ENCODE data around the gene OGA. TPM values are rescaled to one million over a fixed set of nuclear protein-coding genes. Genes with fewer than 3 reads are reported as not detected.

The OGA gene
- total and polyA plus RNA-seq, 9 of the 15 experiments (the other 6 are each of a cell fraction or from before 2014, with no cell fraction given), result 13.5 to 73.5 (median 59.5) TPM

DNA sequence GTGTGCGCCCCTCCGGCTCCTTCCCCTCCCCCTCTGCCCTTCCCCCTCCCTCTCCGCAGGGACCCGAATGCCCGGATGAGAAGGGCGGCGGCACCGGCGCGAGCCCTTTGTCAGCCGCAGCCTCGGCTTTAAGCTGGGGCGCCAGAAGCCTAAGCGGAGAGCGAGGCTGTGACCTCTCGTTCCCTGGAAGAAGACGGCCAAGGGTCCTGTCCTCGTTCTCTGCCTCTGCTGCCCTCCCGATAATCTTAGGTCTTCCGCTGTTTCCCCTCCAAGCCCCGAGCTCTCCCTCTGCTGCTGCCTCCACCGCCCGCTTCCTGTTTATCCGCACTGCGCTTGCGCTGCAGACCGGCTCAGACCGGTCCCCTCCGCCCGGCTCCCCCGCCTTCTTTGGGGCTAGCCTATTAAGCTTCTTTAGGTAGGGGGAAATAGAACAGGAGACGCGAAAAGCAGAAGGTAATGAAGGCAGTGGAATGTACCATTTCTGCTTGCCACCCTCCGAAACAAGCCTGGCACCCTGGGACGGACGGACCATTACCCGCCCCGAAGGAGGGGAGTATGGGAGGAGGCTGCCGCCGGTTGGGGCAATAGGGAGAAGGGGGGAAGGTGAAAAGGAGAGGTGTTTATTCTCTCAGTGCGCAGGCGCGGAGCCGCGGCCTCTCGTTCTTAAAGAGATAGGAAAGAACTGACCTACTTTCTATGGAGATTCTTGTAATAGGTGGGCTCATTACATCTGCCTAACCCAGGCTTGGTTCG is at the start of gene OGA (continued):
- no peak for TF ChIP-seq ZNF398 (CRISPR knock-in tag; IDR thresholded peaks at IDR 0.05)
- TF ChIP-seq RHOXF2B (CRISPR knock-in tag; conservative IDR thresholded peaks at IDR 0.05), result no peak
- TF ChIP-seq TGIF2 (CRISPR knock-in tag; IDR thresholded peaks at IDR 0.05), result no peak
- TF ChIP-seq ARHGAP35 (IDR thresholded peaks at IDR 0.05; ENCODE audit: partially characterized antibody), result no peak
- TF ChIP-seq, protein P1, sequence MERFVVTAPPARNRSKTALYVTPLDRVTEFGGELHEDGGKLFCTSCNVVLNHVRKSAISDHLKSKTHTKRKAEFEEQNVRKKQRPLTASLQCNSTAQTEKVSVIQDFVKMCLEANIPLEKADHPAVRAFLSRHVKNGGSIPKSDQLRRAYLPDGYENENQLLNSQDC (CRISPR knock-in tag; IDR thresholded peaks at IDR 0.05), result no peak
- no peak for TF ChIP-seq ZNF263 (CRISPR knock-in tag; IDR thresholded peaks at IDR 0.05; ENCODE audit: borderline replicate concordance)
- TF ChIP-seq NR2C1 (IDR thresholded peaks at IDR 0.05), result no peak
- TF ChIP-seq NR2C1 (tag; IDR thresholded peaks at IDR 0.05), result no peak
- TF ChIP-seq NFE2L1 (tag; IDR thresholded peaks at IDR 0.05; ENCODE audit: borderline replicate concordance, low read depth), result no peak
- TF ChIP-seq MEF2D (tag; conservative IDR thresholded peaks at IDR 0.05; ENCODE audit: low read depth), result no peak
- TF ChIP-seq, protein P2, sequence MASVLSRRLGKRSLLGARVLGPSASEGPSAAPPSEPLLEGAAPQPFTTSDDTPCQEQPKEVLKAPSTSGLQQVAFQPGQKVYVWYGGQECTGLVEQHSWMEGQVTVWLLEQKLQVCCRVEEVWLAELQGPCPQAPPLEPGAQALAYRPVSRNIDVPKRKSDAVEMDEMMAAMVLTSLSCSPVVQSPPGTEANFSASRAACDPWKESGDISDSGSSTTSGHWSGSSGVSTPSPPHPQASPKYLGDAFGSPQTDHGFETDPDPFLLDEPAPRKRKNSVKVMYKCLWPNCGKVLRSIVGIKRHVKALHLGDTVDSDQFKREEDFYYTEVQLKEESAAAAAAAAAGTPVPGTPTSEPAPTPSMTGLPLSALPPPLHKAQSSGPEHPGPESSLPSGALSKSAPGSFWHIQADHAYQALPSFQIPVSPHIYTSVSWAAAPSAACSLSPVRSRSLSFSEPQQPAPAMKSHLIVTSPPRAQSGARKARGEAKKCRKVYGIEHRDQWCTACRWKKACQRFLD (CRISPR knock-in tag; IDR thresholded peaks at IDR 0.05), result peak; percentile 67; the same call in 1 of the 2 replicates
- TF ChIP-seq MTF1 (CRISPR knock-in tag; IDR thresholded peaks at IDR 0.05; ENCODE audit: borderline replicate concordance), result no peak
- TF ChIP-seq GTF2F1 (IDR thresholded peaks at IDR 0.05; ENCODE audit: low read depth, low read length), result no peak
- no peak for TF ChIP-seq HCFC1 (IDR thresholded peaks at IDR 0.05; ENCODE audit: low read depth, low read length)
- TF ChIP-seq USF2 (CRISPR knock-in tag; IDR thresholded peaks at IDR 0.05), result no peak
- TF ChIP-seq SMAD2 (IDR thresholded peaks at IDR 0.05; ENCODE audit: low read depth, low read length), result no peak
- no peak for TF ChIP-seq ZNF696 (CRISPR knock-in tag; conservative IDR thresholded peaks at IDR 0.05)
- TF ChIP-seq EGR1 (conservative IDR thresholded peaks at IDR 0.05), result peak; percentile 66
- TF ChIP-seq CHD1 (IDR thresholded peaks at IDR 0.05; ENCODE audit: low read length), result no peak
- TF ChIP-seq ZNF347 (CRISPR knock-in tag; IDR thresholded peaks at IDR 0.05; ENCODE audit: low read depth), result no peak
- no peak for TF ChIP-seq POLR3A (IDR thresholded peaks at IDR 0.05; ENCODE audit: borderline replicate concordance, extremely low read depth, insufficient read depth, insufficient read length)
- TF ChIP-seq, protein P3, sequence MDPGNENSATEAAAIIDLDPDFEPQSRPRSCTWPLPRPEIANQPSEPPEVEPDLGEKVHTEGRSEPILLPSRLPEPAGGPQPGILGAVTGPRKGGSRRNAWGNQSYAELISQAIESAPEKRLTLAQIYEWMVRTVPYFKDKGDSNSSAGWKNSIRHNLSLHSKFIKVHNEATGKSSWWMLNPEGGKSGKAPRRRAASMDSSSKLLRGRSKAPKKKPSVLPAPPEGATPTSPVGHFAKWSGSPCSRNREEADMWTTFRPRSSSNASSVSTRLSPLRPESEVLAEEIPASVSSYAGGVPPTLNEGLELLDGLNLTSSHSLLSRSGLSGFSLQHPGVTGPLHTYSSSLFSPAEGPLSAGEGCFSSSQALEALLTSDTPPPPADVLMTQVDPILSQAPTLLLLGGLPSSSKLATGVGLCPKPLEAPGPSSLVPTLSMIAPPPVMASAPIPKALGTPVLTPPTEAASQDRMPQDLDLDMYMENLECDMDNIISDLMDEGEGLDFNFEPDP (CRISPR knock-in tag; IDR thresholded peaks at IDR 0.05), result no peak
- TF ChIP-seq SAFB (IDR thresholded peaks at IDR 0.05; ENCODE audit: borderline replicate concordance, low read depth, low read length), result no peak
- no peak for TF ChIP-seq TCF3 (CRISPR knock-in tag; IDR thresholded peaks at IDR 0.05)

Data from K562 (cell line).